Measurements from ENCODE around the gene MPDZ.

DNA sequence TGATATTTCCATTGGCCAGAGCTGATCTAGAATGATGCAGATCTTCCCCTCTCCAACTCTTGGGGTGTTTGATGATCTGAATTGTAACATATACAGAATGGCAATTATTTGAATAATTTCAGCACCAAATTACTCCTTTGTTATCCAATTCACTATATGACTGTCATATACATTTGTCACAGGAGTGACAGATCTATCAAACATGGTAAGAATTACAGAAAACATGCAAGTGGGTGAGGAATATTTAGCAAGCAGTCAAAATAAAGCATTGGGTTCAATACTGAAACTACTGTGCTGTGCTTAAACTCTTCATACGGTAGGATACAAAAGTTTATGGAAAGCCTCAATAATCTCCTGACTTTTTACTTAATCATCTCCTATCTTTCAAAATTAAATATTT lies 8.8 kb downstream of the MPDZ start:
- no peak for TF ChIP-seq CTCF (IDR thresholded peaks at IDR 0.05)
- no peak for TF ChIP-seq EZH2 (IDR thresholded peaks at IDR 0.05)
- no peak for TF ChIP-seq EZH2phosphoT487 (IDR thresholded peaks at IDR 0.05)

Measured in neural progenitor cell (in vitro differentiated cells).